CD14-positive monocyte (primary cell): ENCODE data around the gene PITPNB. TPM values are rescaled to one million over a fixed set of nuclear protein-coding genes. Genes with fewer than 3 reads are reported as not detected.

ENCODE experiments used
- DNase-seq, 3 donors: peaks; one replicate each; pipeline ENCODE4 v3.0.0-alpha.2; 2011 to 2022
- H2AFZ ChIP-seq: 2 replicates; pipeline ENCODE4 v1.6.0; 2012; ENCODE audit warnings: mild to moderate bottlenecking, low read depth, low read length, inconsistent platforms; ENCODE audit not compliant: insufficient read depth, poor library complexity, severe bottlenecking
- H3K27ac ChIP-seq, 2 donors: 1 replicate in 1 of 2; 2 replicates in 1 of 2; pipeline ENCODE4 v1.5.1; 2012 to 2013; ENCODE audit warnings: low read length in 2 of 2, control low read depth in 1 of 2, inconsistent platforms in 1 of 2, low read depth in 1 of 2, mild to moderate bottlenecking in 1 of 2
- H3K27me3 ChIP-seq, 2 donors: one replicate each; pipeline versions ENCODE4 v1.6.0 to v1.6.1; 2011 to 2013; ENCODE audit warnings: low read length in 2 of 2; ENCODE audit not compliant: control insufficient read depth in 2 of 2, insufficient read depth in 2 of 2
- H3K36me3 ChIP-seq, 2 donors: replicated peaks in 1 of 2; 1 replicate in 1 of 2; 2 replicates in 1 of 2; pipeline versions ENCODE4 v1.5.1 to v1.6.1; 2012 to 2013; ENCODE audit warnings: low read length in 2 of 2, control low read depth in 1 of 2, inconsistent platforms in 1 of 2, mild to moderate bottlenecking in 1 of 2; ENCODE audit not compliant: insufficient read depth in 2 of 2, control insufficient read depth in 1 of 2
- H3K4me1 ChIP-seq, 2 donors: 1 replicate in 1 of 2; 2 replicates in 1 of 2; pipeline versions ENCODE4 v1.5.1 to v1.6.1; 2012 to 2013; ENCODE audit warnings: low read length in 2 of 2, control low read depth in 1 of 2, inconsistent platforms in 1 of 2, mild to moderate bottlenecking in 1 of 2, moderate library complexity in 1 of 2; ENCODE audit not compliant: insufficient read depth in 2 of 2, control insufficient read depth in 1 of 2
- H3K4me2 ChIP-seq: replicated peaks from 2 replicates; pipeline ENCODE3; 2012; ENCODE audit warnings: low read length, moderate library complexity, mild to moderate bottlenecking; ENCODE audit not compliant: poor library complexity, severe bottlenecking; ENCODE audit errors: extremely low read depth
- H3K4me3 ChIP-seq, 3 experiments: fragments of 200-600 bp in 1 of 3; sonication (generic) in 1 of 3; replicated peaks in 1 of 3; 1 replicate in 2 of 3; 2 replicates in 1 of 3; pipeline ENCODE4 v1.5.1; 2011 to 2013; ENCODE audit warnings: low read length in 3 of 3, mild to moderate bottlenecking in 3 of 3, control low read depth in 2 of 3, low read depth in 2 of 3, inconsistent platforms in 1 of 3, moderate library complexity in 1 of 3
- H3K79me2 ChIP-seq: 2 replicates; pipeline ENCODE4 v1.6.0; 2012; ENCODE audit warnings: mild to moderate bottlenecking, control low read depth, inconsistent platforms, low read length, moderate library complexity; ENCODE audit not compliant: insufficient read depth
- H3K9ac ChIP-seq: 2 replicates; pipeline ENCODE4 v1.6.0; 2017; ENCODE audit warnings: low read length, mild to moderate bottlenecking; ENCODE audit not compliant: insufficient read depth, poor library complexity, severe bottlenecking
- H3K9me3 ChIP-seq, 2 donors: replicated peaks in 1 of 2; 1 replicate in 1 of 2; 2 replicates in 1 of 2; pipeline versions ENCODE4 v1.5.1 to v1.6.1; 2012 to 2013; ENCODE audit warnings: low read length in 2 of 2, control low read depth in 1 of 2; ENCODE audit not compliant: control insufficient read depth in 1 of 2, insufficient read depth in 1 of 2
- H4K20me1 ChIP-seq: 2 replicates; pipeline ENCODE4 v1.6.0; 2012; ENCODE audit warnings: mild to moderate bottlenecking, low read length, control low read depth, moderate library complexity; ENCODE audit not compliant: insufficient read depth
- H3K27ac Mint-ChIP-seq, 7 donors: one replicate each; pipeline ENCODE4 v1.8.0; 2020; ENCODE audit warnings: mild to moderate bottlenecking in 7 of 7, mixed read lengths in 7 of 7, moderate library complexity in 6 of 7, inconsistent platforms in 2 of 7
- H3K27me3 Mint-ChIP-seq, 3 donors: one replicate each; pipeline ENCODE4 v1.8.0; 2021 to 2022; ENCODE audit warnings: low read depth in 3 of 3, mild to moderate bottlenecking in 3 of 3, mixed read lengths in 3 of 3, moderate library complexity in 3 of 3, inconsistent platforms in 1 of 3
- H3K36me3 Mint-ChIP-seq, 2 donors: one replicate each; pipeline ENCODE4 v1.8.0; 2020; ENCODE audit warnings: mixed read lengths in 2 of 2, inconsistent platforms in 1 of 2, mild to moderate bottlenecking in 1 of 2
- H3K4me1 Mint-ChIP-seq: one replicate; pipeline ENCODE4 v1.8.0; 2020; ENCODE audit warnings: mild to moderate bottlenecking, mixed read lengths
- H3K4me3 Mint-ChIP-seq, 2 donors: one replicate each; pipeline ENCODE4 v1.8.0; 2020; ENCODE audit warnings: mild to moderate bottlenecking in 2 of 2, mixed read lengths in 2 of 2, moderate library complexity in 1 of 2
- H3K9me3 Mint-ChIP-seq, 7 donors: one replicate each; pipeline ENCODE4 v1.8.0; 2020 to 2022; ENCODE audit warnings: mixed read lengths in 7 of 7, mild to moderate bottlenecking in 6 of 7, moderate library complexity in 6 of 7, inconsistent platforms in 2 of 7
- WGBS: methylation state at CpG from one replicate; pipeline ENCODE4 v1.1.5; 2013; ENCODE audit warnings: missing lambda C conversion rate; ENCODE audit not compliant: insufficient coverage; 5-methylcytosine and 5-hydroxymethylcytosine counted together
- intact Hi-C, 2 donors: fragments of 100-400 bp; cut with micrococcal nuclease; formaldehyde crosslinking; loops; one replicate each; pipeline versions ENCODE4 v1.15.0 to v1.15.1; 2023
- polyA plus RNA-seq, 3 donors: library from polyadenylated mRNA; depleted of rRNA in 1 of 3; unstranded in 2 of 3; stranded (reverse) in 1 of 3; fragments of 300-500 nt in 2 of 3; fragments of >200 nt in 1 of 3; fragmentation: Illumina TruSeq in 2 of 3; gene quantifications; 1 replicate in 2 of 3; 2 replicates in 1 of 3; pipeline ENCODE4 v1.2.3, GENCODE V29; 2012 to 2021
- TF ChIP-seq, protein P1 (sequence below): fragments of 200-600 bp; IDR thresholded peaks from one replicate; pipeline ENCODE4 v1.8.0; 2022; ENCODE audit warnings: antibody characterized with exemption, mild to moderate bottlenecking

PITPNB gene
- polyA plus RNA-seq, 3 donors = 19.2 to 29.1 (median 25.2) TPM

DNA sequence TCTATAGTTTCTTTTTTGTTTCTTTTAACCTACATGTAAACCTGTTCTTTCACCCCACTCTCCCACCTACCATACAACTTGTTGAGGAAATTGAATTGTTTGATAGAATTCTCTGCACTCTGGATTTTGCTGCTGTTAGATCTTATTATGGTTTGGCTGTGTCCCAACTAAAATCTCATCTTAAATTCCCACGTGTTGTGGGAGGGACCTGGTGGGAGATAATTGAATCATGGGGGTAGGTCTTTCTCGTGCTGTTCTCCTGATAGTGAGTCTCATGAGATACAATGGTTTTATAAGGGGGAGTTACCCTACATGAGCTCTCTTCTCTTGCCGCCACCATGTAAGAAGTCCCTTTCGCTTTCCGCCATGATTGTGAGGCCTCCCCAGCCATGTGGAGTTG, 15.0 kb upstream of the PITPNB start:
- peaks cover 0 to 1% (median 0%) of the 10 kb centered on the region in 3 donors for H3K27me3 Mint-ChIP-seq
- intact Hi-C loops = no loop called here

DNA sequence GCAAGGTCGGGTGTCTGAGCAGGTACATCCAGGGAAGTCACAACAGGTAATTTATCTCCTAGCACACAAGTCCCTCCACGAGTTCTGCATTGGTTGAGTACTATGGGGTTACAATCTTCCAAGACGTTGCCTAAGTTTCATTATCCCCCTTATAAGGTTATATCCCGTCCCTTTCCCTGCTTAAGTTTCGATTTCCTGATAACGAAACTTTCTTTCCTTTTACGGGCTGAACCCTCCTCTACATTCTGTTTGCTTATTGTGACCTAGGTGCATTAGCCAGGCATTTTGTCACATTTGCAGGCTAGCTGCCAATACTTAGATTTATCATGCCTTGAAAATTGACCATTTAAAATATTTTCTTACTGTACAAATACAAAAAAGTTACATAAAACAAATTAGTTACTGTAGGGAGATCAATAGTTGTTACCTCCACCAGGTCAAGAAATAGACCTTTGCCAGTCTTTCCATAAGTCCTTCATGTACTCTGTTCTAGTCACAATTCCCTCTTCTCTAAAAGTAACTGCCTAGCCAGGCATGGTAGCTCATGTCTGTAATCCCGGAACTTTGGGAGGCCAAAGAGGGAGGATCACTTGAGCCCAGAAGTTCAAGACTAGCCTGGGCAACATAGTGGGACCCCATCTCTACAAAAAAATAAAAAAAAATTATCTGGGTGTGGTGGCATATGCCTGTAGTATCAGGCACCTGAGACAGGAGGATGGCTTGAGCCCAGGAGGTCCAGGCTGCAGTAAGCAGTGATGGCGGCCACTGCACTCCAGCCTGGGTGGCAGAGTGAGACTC, 14.3 kb upstream of the PITPNB start:
- Histone ChIP-seq H3K36me3 (no peaks in the 10 kb centered on the region), H3K9ac (no peak overlapping the region), H3K4me1 (no peaks in the 10 kb centered on the region), H3K4me3 (no peak overlapping the region), H3K9me3 (no peaks in the 10 kb centered on the region), H3K27ac (no peak overlapping the region), H3K79me2 (no peaks in the 10 kb centered on the region), H4K20me1 (no peaks in the 10 kb centered on the region), H2AFZ (no peak overlapping the region), H3K4me2 (no peak overlapping the region), H3K27me3 (no peaks in the 10 kb centered on the region)
- intact Hi-C loops = no loop called here
- H3K27me3 Mint-ChIP-seq = no peaks in the 10 kb centered on the region
- peaks cover 2 to 3% of the 10 kb centered on the region in 2 donors for H3K36me3 Mint-ChIP-seq
- DNase-seq = no peak
- H3K4me3 Mint-ChIP-seq = no peak overlapping the region
- no peaks in the 10 kb centered on the region for H3K4me1 Mint-ChIP-seq
- no peaks in the 10 kb centered on the region for H3K9me3 Mint-ChIP-seq
- TF ChIP-seq, protein P1, sequence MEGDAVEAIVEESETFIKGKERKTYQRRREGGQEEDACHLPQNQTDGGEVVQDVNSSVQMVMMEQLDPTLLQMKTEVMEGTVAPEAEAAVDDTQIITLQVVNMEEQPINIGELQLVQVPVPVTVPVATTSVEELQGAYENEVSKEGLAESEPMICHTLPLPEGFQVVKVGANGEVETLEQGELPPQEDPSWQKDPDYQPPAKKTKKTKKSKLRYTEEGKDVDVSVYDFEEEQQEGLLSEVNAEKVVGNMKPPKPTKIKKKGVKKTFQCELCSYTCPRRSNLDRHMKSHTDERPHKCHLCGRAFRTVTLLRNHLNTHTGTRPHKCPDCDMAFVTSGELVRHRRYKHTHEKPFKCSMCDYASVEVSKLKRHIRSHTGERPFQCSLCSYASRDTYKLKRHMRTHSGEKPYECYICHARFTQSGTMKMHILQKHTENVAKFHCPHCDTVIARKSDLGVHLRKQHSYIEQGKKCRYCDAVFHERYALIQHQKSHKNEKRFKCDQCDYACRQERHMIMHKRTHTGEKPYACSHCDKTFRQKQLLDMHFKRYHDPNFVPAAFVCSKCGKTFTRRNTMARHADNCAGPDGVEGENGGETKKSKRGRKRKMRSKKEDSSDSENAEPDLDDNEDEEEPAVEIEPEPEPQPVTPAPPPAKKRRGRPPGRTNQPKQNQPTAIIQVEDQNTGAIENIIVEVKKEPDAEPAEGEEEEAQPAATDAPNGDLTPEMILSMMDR = no peak
- no peak overlapping the region for H3K27ac Mint-ChIP-seq
- WGBS = 98% methylated on average over 5 of the region's 9 CpGs

More for the DNA sequence above, 15.0 kb upstream of the PITPNB start:
- no peaks in the 10 kb centered on the region for H3K4me1 Mint-ChIP-seq
- peaks cover 2 to 3% of the 10 kb centered on the region in 2 donors for H3K36me3 Mint-ChIP-seq
- H3K4me3 Mint-ChIP-seq = no peak overlapping the region
- H3K27ac Mint-ChIP-seq = peak overlapping the region in 1 of 7 donors; percentile 21
- no peaks in the 10 kb centered on the region for H3K9me3 ChIP-seq
- H3K27me3 ChIP-seq = no peaks in the 10 kb centered on the region
- H2AFZ ChIP-seq = no peak overlapping the region
- no peak overlapping the region for H3K9ac ChIP-seq
- no peaks in the 10 kb centered on the region for H4K20me1 ChIP-seq
- H3K4me2 ChIP-seq = no peak overlapping the region
- H3K79me2 ChIP-seq = no peaks in the 10 kb centered on the region
- TF ChIP-seq, protein P1 = no peak
- no peak overlapping the region for H3K4me3 ChIP-seq
- no peaks in the 10 kb centered on the region for H3K36me3 ChIP-seq
- H3K9me3 Mint-ChIP-seq = no peaks in the 10 kb centered on the region
- no peak for DNase-seq
- no CpG with 5 or more reads among the region's 5 CpGs for WGBS
- H3K27ac ChIP-seq = no peak overlapping the region
- H3K4me1 ChIP-seq = no peaks in the 10 kb centered on the region
